Mesenteric fat pad (tissue), 1 donor: ENCODE measurements around the gene C2orf72. TPM values are rescaled to one million over a fixed set of nuclear protein-coding genes. Genes with fewer than 3 reads are reported as not detected.
"Not testable (repeated sequence)": the region's sequence is repeated elsewhere in the genome, so short reads cannot be mapped to it uniquely, and the experiment has no call there.

Experiments
- DNase-seq: peaks from one replicate; pipeline ENCODE4 v3.0.0-alpha.2; 2020; ENCODE audit warnings: low spot score
- long read RNA-seq: library from polyadenylated mRNA; unstranded; transcript quantifications from one replicate; pipeline ENCODE4 v2.0.0, GENCODE V29; 2020
- total RNA-seq: library from RNA; stranded (reverse); fragmentation: NEBNext Ultra II Directional; extraction: Animal tissue kit (Norgen Biotek cat#: 25700); gene quantifications from one replicate; pipeline ENCODE4 v1.2.1, GENCODE V29; 2021
- donor health status: DM: yes; HTN: yes; CAD: no.

Gene C2orf72
- not detected for total RNA-seq
- long read RNA-seq, result 0 reads

DNA sequence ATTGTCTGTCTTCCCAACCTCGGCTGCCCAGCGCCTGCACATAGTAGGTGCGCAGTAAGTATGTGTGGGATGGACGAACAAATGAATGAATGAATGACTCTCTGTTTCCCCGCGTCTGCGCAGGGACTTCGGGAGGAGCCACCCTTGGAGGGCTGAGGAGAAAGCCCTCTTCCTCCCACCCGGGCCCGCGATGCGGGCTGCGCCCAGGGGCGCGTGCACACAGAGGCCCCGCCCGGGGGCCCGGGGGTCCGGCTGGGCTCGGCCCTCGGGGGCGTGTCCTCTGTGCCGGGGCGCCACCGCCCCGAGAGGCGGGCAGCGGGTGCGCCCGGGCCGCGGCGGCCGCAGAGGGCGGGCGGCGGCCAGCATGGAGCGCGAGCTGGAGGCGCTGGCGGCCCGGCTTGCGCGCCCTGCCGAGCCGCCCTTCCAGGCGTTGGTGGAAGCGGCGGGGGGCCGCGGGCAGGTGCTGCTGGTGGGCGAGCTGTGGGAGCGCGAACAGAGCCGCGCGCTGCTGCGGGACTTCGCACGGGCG, at the start of gene C2orf72:
Gene C2orf72 (plus strand): TSS at position 322 of the 529 bp plus-strand sequence. CDS start 43 bp downstream, at position 365.
- no peak for DNase-seq

DNA sequence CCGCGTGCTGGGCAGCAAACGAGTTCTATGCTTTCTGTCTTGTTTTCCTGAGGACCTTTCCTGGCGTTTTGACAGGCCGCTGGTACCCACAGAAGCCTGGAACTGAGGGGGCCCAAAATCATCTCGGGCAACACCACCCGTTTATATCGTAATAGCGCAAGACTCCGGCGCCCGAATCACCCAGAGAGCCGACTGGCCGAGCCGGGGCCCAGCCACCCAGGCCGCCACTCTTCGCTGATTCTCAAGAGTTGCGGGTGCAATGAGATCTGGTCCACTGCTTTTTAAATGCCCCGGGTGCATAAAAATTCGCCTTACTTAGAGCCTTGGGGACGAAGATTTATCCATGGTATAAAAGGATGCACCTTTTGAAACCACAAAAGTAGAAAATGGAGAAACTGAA, 47.6 kb upstream of the C2orf72 start:
- DNase-seq, result no peak

DNA sequence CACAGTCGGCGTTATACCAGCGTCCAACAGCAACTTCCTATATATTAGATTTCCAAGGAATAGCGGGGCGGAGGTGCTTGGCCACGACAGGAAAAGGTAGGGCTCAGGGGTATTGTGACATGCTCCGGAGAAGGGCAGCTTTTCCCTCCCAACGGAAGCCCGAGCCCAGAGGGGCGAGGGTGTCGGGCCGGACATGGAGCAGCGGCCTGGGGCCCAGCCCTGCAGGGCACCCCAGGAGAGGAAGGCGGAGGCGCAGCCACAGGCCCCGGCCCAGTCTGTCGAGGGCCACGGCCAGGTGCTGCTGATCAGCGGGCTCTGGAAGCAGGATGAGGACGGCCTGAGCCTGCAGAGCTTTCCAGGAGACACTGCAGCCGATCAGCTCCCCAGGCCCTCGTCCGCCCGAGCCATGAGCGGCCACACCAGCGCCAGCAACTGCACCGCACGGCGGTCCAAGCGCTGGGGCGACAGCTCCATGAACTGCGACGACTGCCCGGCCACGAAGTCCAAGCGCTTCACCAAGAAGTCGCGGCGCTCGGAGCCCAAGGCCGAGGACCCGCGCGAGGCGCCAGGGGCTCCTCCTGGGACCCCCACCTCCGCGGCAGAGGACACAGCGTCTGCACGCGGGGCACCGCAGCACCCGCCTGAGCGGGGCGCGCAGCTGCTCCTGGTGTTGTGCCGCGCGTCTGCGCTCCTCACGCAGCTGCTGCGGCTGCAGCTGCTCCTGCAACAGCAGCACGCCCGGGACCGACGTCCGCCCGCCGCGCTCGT, 47.0 kb upstream of the C2orf72 start:
- DNase-seq, result no peak

DNA sequence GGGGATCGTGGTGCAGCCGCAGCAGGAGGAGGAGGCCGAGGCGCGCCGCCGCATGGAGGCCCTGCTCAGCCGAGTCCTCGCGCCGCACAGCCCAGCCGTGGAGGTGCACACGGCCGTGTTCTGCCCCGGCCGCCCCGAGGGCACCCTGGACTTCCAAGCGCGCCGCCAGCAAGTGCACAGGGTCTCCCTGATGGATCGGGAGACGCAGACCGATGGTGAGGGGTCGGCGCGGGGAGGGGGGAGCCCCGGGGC, 46.5 kb upstream of the C2orf72 start:
- no peak for DNase-seq

DNA sequence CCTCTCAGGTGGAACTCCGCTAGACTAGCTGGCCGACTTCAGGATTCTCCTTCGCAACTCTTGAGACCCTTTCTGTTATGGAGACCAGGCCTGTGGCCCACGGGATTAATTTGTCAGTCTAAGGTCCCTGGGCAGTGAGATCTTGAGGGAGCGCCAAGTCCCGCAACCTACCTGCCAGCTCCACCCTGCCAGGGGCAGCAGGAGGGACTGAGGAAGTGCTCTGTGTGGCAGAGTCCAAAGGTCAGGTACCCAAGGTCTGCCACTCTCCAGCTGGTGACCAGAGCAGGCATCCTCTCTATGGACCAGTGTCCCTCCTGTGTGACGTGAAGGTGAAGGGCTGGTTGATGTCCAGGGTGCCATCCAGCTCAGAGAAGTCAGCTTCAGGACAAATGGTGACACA, 45.7 kb upstream of the C2orf72 start:
- DNase-seq, result peak; percentile 33

DNA sequence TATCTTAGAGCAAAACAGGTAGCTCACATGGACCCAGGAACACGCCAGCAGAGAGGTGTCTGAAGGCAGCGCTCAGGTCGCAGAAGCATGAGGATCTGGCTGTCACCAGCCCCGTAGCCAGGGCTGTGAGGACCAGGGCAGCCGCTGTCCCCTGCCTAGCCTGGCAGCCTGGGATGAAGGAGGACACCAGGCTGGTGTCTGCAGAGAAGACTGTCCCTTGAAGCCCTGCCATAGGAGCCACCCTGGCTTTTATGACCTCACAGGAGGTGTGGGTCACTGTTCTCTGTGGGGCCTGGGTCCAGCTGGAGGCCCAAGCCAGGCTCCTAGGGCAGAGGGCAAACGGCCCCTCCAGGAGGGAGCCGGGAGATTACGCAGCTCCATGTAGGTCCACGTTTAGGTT, 41.5 kb upstream of the C2orf72 start, which contains the start of gene SPATA3:
Gene SPATA3 (plus strand): TSS at position 301 of the 400 bp plus-strand sequence. CDS start 113 bp downstream, outside the sequence.
- no peak for DNase-seq

DNA sequence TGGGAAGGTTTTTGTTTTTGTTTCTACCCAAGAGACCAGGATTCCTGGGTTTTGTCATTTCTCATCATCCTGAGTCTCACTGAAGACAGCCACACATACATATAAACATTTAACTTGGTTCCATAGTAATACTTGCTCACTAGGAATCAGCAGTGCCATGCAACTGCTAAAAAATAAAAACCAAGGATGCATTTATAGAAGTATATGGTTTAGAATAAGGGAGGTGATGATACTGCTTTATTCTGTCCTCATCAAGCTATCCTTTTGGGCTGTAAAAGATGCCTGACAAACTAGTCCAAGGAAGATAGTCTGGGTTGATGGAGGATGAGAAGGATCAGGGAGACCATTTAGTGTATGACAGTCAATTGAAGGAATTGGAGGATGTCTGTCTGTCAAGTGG, 40.7 kb upstream of the C2orf72 start:
- no peak for DNase-seq

DNA sequence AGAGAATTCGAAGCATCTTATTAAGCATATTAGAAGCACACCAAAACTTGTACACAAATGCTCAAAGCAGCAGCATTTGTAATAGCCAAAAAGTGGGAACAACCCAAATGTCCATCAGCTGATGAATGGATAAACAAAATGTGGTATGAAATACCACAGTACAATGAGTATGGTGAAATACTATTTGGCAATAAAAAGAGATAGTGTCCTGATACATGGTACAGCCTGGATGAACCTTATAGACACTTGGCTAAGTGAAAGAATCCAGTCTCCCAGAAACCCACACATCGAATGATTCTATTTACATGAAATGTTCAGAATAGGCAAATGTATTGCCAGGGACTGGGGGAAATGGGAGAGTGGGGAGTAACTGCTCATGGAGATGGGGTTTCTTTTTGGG, 38.4 kb upstream of the C2orf72 start:
- DNase-seq, result no peak

DNA sequence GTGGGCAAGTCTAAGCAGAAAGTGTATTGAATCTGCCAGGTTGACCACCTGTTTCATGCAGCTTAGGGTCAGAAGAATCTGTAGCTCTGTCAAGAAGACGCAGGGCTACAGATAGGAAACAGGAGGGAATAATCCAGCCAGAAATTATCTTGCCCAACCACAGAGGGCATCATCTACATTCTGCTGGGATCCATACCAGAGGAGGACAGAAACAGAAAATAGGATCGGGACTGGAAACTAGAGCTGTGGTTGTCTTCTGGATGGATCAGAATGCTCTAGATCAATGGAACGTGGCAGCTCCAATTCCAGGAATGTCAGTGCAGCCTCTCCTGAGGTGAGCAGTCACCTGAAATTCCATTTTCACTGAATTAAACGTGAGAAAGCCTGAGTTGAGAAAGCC, 37.8 kb upstream of the C2orf72 start:
- DNase-seq, result no peak

DNA sequence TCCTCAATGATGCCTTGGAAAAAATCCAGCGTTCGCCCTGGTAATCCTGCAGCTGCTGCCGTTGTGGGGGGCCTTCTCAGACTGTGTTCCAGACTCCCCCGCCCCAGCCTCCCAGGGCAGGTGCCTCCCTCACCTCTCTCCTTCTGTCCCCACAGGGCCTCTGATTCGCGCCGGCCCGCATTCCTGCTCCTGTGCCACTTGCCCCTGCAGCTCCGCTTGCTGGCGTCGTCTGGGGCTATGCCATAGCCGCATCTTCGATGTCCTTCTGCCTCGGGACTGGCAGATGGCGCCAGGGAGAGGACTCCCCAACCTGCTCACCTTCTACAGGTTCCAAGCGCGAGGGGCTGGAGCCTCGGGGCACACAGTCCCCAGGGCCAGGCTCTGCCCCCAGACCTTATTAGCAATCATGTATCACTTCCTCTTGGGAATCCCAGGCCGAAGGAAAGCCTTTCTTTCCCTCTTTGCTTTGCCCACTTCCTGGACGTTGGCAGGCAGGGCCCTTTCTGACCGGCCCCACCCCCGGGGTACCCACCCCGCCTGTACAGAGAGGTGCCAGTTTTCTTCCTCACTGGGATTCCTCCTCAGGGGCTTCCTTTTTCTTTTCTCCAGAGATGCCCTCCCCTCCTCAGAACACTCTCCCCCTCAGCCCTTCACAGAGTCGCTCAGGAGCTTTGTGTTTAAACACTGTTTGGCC, 37.0 kb upstream of the C2orf72 start:
- DNase-seq, result no peak

DNA sequence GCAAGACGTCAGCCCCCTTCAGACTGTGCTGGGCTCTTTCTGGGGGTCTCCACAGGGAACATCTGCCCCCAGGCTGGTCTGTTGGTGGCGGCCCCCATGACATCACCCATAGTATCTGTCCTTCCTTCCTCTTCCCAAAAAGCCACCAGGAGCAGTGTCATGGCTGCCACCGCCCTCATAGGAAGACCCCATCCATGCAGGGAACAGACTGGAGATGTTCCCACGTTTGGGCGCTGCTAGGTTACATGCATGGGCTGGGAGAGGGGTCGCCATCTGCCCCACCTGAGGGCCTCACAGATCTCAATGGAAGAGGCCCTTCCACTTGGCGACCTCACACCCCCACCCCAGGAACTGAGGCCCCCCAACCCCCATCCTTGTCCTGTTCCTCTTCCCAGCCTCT, 36.3 kb upstream of the C2orf72 start:
- DNase-seq, result no peak

DNA sequence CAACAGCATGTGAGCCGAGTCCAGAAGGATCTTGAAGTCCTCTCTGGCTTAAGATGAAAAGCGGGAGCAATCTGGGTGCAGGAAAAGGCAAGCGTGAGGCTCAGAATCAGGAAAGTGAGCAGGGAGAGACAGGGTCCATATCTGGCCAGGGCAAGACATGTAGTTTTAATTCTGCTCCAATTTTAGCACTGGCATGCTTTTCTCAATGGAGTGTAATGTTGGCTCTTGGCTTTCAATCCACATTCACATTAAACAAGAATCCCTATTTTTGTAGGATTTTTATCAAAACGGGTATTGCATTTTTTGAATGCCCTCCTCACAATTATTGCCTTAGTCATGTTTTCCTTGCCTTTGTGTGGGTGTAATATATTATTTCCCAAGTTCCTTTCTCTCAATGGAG, 35.4 kb upstream of the C2orf72 start:
- DNase-seq, result no peak

DNA sequence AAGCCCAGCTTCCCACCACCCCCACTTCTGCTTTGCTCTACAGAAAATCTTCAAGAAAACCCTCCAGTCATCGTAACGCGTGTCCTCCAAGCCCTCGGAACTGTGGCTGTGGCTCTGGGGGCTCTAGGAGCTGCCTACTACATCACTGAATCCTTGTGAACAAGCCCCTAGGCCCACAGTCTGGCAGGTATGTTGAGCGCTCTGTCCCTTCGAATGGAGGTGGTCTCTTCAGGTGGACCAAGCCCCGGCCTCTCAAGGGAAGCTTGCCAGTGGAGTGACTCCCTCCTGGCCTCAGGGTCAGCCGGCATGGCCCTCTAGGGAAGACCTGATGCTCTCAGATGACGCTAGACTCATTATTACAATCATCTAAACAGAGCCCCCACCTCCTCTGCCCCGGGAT, 34.7 kb upstream of the C2orf72 start:
- peak; percentile 77 for DNase-seq

DNA sequence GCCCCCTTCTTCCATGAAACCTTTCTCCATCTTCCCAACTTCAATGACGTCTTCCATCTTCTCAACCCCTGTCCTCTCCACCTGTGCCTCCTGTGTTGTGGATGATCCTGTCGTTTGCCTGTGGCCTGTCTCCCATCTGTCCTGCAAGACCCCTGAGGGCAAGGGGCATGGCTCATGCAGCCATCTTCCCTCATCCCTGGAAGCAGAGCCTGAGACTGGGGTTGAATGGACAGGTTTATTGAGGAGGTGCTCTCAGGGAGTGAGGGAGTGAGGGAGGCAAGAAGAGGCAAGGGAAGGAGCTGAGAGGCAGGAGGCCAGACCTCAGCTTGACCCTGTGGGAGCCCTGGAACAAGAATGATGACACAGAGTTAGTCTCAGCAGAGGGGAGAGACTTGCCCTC, 34.1 kb upstream of the C2orf72 start:
- DNase-seq, result peak; percentile 41

DNA sequence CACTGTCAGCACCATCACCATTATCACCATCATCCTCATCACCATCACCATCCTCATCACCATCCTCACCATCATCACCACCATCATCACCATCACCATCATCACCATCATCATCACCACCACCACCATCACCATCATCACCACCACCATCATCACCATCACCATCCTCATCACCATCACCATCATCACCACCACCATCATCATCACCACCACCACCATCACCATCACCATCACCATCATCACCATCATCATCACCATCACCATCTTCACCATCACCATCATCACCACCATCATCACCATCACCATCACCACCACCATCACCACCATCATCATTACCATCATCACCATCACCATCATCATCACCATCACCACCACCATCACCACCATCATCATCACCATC, 32.4 kb upstream of the C2orf72 start:
- DNase-seq, result not testable (repeated sequence)

DNA sequence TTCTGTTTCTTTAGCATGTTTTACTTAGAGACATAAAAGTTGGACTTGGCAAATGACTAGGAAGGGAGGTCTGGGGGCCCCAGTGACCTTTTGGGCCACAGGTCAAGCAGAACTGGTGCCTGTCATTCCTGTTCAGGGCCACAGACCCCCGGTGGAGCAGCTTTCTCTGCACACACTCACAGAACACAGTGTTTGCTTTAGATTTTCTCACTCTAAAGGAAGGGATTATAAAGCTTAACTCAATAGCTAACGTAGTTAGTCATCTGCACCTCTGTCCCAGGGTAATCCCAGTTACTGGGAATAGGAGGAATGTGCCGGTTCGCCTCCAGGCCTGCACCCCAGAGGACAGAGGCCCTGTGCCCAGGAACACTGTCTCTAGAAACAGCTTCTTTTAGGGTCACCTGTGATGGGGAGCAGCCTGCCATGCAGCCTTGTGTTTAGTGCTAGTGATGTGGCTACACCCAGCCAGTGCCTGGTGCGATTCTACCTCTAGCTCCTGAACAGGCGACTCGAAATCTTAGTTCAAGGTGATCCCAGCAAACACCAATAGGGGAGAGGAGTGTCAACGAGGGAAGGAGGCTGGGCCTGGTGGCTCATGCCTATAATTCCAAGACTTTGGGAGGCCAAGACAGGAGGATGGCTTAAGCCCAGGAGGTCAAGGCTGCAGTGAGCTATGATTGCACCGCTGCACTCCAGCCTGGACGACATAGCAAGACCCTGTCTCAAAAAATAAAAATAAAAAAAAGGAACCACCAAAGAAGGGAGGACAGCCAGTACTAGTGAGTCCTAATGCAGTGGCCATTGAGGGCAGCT, 29.8 kb upstream of the C2orf72 start:
- DNase-seq, result no peak

DNA sequence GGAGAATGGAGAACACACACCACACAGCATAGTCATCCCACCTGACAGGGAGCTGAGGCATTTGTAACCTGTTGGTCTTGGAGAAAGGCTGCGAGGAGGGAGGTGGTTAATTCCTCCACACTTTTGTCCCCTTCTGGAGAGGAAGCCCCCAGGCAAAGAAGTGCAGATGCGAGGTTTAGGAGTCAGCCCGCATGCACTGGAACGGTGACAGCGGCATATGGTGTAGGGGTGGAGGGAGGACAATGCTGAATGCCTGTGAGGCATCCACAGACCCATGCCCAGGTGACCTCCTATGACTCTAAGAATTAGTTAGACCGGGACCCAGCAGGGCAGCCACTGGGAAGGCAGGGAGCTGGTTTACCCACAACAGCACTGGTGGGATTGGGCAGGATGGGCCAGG, 29.2 kb upstream of the C2orf72 start:
- DNase-seq, result no peak

DNA sequence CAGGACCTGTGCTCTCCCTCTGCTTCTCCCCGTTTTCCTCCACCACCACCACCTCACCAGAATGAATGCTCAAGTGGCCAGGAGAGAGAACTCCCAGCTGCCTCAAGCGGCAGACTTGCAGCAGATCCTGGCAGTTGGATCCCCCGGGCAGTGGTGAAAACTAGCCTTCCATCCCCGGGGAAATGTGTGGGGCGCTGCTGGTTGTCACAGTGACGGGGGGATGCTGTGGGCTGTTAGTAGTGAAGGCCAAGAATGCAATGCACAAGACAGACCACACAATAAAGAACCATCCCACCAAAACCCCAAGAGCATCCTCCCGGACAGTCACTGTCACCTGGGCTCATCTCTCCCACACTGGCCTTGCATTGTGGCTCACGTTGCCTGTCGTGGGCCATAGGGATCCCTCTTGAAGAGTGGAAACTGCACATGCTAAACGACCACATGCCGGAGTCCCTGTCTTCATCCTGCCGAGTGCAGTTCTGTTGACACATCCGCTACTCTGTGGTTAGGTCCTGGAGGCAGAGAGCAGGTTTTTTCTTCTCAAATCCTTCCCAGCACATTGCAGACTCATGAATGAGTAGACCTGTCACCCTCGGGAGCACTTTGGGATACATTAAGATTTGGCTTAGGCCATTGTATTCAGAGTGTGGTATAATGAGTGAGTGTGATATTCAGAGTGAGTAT, 27.9 kb upstream of the C2orf72 start:
- DNase-seq, result no peak

DNA sequence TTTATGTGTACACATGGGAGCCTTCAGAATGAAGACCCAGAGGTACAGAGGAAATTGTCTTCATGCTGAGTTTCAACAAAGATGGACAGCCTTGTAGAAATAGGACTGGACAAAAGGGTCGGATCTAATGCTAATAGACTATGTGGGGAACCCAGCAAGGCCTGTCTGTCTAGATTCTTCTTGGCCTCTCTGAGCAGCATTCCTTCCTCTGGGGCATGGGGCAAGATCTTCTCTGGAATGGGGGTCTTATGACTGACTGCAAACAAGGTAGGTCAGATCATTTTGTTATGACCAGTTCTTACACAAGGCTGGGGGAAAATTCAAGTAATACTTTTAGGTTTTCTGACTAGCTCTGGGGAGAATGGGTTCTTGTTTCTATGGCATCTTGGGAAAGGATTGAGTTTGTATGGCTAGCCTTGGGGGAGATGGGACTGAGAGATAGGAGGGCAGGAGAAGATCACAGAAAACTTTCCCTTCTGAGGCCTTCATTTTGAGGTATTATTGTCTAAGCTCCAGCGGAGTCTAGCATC, 27.1 kb upstream of the C2orf72 start:
- DNase-seq, result no peak

DNA sequence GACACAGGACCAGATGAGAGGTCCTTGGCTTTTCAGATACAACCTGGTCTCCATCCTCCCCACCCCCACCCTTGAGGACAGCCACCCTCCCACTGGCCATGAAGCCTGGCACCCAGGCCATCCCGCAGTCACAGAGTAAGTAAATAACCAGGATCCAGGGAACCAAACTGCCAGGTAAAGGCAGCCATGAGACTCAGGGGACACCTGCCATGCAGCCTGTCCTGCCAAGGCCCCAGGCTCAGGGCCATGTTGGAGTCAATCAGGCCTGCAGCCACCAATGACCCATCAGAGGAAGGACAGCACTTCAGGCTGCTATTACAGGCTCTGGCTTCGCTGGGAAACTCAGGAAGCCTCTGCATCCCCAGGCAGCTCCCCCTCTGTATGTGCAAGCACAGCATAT, 25.8 kb upstream of the C2orf72 start:
- DNase-seq, result no peak

DNA sequence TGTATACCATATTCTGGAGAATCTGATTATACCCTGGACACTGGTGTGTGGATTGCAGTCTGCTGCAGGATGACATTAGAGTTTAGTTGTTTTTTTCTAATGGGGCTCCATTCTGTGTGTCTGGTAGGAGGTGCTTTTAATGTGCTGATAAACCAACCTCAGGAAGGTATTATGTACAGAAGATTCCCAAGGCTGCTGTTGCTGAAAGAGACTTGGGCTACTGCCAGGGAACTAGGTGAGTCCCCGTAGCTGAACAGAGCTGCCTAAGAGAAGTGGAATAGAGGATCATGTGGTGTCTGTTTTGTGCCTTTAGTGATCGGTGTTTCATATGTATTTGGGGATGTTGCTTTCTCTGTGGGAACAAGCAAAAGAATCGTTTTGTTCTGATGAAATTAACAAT, 24.9 kb upstream of the C2orf72 start:
- DNase-seq, result no peak
